ENCODE data around the gene BRAF. TPM values are rescaled to one million over a fixed set of nuclear protein-coding genes. Genes with fewer than 3 reads are reported as not detected.

BRAF gene
- total RNA-seq, 1 donor from 2014 or later: 13.3 TPM

- TF ChIP-seq CTCF (IDR thresholded peaks at IDR 0.05; ENCODE audit: insufficient read depth, low read length, poor library complexity, severe bottlenecking): no peak
- H3K27me3 ChIP-seq (ENCODE audit: control insufficient read depth, insufficient read depth, low read length): no peaks in the 10 kb centered on the region
- peaks cover 1% of the 10 kb centered on the region for H3K36me3 ChIP-seq (ENCODE audit: control insufficient read depth, insufficient read depth, low read length)
- H3K4me3 ChIP-seq (ENCODE audit: low read depth, low read length): no peak overlapping the region
- no peak for DNase-seq (ENCODE audit: low read depth)
Observed at GRCh38 chr7:140675726-140676125, 249.0 kb downstream of the BRAF start.

- H3K36me3 ChIP-seq (ENCODE audit: control insufficient read depth, insufficient read depth, low read length): peaks cover 1% of the 10 kb centered on the region
- no peak overlapping the region for H3K4me3 ChIP-seq (ENCODE audit: low read depth, low read length)
- peak; percentile 56 for TF ChIP-seq CTCF (IDR thresholded peaks at IDR 0.05; ENCODE audit: insufficient read depth, low read length, poor library complexity, severe bottlenecking)
- no peaks in the 10 kb centered on the region for H3K27me3 ChIP-seq (ENCODE audit: control insufficient read depth, insufficient read depth, low read length)
- DNase-seq (ENCODE audit: low read depth): no peak
Observed at GRCh38 chr7:140674899-140675701, 249.6 kb downstream of the BRAF start.

- Histone ChIP-seq H3K36me3 (ENCODE audit: control insufficient read depth, insufficient read depth, low read length) (peaks cover 1% of the 10 kb centered on the region), H3K27me3 (ENCODE audit: control insufficient read depth, insufficient read depth, low read length) (no peaks in the 10 kb centered on the region), H3K4me3 (ENCODE audit: low read depth, low read length) (no peak overlapping the region)
- no peak for TF ChIP-seq CTCF (IDR thresholded peaks at IDR 0.05; ENCODE audit: insufficient read depth, low read length, poor library complexity, severe bottlenecking)
- DNase-seq (ENCODE audit: low read depth): no peak
Observed at GRCh38 chr7:140674356-140674800, 250.4 kb downstream of the BRAF start.

GRCh38 chr7:140673774-140674155 is 251.0 kb downstream of the BRAF start:
- H3K27me3 ChIP-seq (ENCODE audit: control insufficient read depth, insufficient read depth, low read length): no peaks in the 10 kb centered on the region
- no peak for TF ChIP-seq CTCF (IDR thresholded peaks at IDR 0.05; ENCODE audit: insufficient read depth, low read length, poor library complexity, severe bottlenecking)
- peaks cover 1% of the 10 kb centered on the region for H3K36me3 ChIP-seq (ENCODE audit: control insufficient read depth, insufficient read depth, low read length)
- peak overlapping the region; percentile 47 for H3K4me3 ChIP-seq (ENCODE audit: low read depth, low read length)
- DNase-seq (ENCODE audit: low read depth): no peak

GRCh38 chr7:140673063-140673773 is 251.5 kb downstream of the BRAF start:
- H3K36me3 ChIP-seq (ENCODE audit: control insufficient read depth, insufficient read depth, low read length): peaks cover 1% of the 10 kb centered on the region
- no peak for TF ChIP-seq CTCF (IDR thresholded peaks at IDR 0.05; ENCODE audit: insufficient read depth, low read length, poor library complexity, severe bottlenecking)
- H3K4me3 ChIP-seq (ENCODE audit: low read depth, low read length): peak overlapping the region; percentile 47
- no peaks in the 10 kb centered on the region for H3K27me3 ChIP-seq (ENCODE audit: control insufficient read depth, insufficient read depth, low read length)
- no peak for DNase-seq (ENCODE audit: low read depth)
